Ramos (cell line): Measurements from ENCODE around the gene PPP2R5A.
"Not testable (repeated sequence)": the region's sequence is repeated elsewhere in the genome, so short reads cannot be mapped to it uniquely, and the experiment has no call there.

ENCODE experiments used
- in situ Hi-C: fragments of 300-500 bp; cut with MboI; formaldehyde crosslinking; loops from one replicate; pipeline ENCODE4 v1.14.3; 2022; ENCODE audit warnings: low sequenced_read_pairs; ENCODE audit not compliant: unreplicated experiment

The PPP2R5A gene

DNA sequence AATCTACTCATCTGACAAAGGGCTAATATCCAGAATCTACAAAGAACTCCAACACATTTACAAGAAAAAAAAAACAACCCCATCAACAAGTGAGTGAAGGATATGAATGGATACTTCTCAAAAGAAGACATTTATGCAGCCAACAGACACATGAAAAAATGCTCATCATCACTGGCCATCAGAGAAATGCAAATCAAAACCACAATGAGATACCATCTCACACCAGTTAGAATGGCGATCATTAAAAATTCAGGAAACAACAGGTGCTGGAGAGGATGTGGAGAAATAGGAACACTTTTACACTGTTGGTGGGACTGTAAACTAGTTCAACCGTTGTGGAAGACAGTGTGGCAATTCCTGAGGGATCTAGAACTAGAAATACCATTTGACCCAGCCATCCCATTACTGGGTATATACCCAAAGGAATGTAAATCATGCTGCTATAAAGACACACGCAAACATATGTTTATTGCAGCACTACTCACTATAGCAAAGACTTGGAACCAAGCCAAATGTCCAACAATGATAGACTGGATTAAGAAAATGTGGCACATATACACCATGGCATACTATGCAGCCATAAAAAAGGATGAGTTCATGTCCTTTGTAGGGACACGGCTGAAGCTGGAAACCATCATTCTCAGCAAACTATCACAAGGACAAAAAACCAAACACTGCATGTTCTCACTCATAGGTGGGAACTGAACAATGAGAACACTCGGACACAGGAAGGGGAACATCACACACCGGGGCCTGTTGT is 110.6 kb downstream of the PPP2R5A start:
- in situ Hi-C loops = not testable (repeated sequence)

DNA sequence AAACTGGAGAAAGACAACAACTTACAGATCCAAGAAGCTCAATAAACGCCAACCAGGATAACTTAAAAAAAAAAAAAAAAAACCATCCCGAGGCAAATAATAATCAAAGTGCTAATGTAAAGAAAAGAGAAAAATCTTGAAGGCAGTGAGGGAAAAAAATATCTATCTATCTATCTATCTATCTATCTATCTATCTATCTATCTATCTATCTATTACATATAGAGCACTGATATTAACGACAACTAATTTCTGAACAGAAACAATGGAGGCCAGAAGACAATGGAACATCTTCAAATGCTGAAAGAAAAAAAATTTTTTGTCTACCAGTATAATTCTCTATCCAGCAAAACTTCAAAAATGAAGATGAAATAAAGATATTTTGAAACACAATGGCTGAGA is 111.4 kb downstream of the PPP2R5A start:
- in situ Hi-C loops = no loop called here

DNA sequence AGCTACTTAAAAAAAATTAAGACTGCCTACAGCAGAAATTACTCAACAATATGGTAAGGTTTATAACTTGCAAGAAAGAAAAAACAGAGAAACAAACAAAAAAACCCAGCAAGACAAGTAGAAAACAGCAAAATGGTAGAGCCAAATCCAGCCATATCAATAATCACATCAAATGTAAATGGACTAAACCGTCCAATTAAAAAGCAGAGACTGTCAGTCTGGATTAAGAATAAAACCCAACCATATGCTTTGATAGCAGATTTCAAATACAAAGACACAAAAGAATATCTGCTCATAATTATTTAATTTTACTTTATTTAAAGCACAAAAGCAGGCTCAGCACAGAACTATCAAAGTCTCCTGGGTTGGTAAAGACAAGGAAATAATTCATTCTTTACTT is 112.0 kb downstream of the PPP2R5A start:
- in situ Hi-C loops = no loop called here

DNA sequence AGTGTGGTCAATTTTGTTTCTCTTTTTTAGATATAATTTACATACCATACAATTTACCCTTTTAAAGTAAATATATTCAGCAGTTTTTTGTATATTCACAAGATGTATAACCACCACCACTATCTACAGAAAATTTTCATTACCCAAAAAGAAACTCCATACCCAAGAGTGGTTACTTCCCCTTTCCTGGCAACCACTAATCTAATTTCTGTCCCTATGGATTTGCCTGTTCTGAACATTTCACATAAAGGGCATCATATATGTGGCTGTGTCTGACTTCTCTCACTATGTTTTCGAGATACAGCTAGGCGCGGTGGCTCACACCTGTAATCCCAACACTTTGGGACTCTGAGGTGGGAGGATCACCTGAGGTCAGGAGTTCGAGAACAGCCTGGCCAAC is 115.8 kb downstream of the PPP2R5A start:
- in situ Hi-C loops = no loop called here

DNA sequence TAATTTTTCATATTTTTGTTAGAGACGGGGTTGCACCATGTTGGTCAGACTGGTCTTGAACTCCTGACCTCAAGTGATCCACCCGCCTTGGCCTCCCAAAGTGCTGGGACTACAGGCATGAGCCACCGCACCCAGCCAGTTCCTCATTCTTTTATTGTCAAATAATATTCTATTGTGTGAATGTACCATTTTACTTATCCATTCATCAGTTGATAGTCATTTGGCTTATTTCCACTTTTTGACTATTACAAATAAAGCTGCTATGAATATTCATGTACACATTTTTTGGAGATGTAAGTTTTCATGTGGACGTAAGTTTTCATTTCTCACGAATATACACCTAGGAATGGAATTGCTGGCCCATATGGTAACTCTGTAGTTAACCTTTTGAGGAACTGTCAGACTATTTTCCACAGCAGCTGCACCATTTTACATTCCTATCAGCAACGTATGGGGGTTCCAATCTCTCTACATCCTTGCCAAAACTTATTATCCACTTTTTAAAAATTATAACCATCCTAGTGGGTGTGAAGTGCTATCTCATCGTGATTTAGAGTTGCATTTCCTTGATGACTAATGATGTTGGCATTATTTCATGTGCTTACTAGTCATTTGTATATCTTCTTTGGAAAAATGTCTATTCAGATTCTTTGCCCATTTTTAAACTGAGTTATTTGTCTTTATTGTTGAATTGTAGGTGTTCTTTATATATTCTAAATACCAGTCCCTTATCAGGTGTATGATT is 116.8 kb downstream of the PPP2R5A start:
- in situ Hi-C loops = no loop called here

DNA sequence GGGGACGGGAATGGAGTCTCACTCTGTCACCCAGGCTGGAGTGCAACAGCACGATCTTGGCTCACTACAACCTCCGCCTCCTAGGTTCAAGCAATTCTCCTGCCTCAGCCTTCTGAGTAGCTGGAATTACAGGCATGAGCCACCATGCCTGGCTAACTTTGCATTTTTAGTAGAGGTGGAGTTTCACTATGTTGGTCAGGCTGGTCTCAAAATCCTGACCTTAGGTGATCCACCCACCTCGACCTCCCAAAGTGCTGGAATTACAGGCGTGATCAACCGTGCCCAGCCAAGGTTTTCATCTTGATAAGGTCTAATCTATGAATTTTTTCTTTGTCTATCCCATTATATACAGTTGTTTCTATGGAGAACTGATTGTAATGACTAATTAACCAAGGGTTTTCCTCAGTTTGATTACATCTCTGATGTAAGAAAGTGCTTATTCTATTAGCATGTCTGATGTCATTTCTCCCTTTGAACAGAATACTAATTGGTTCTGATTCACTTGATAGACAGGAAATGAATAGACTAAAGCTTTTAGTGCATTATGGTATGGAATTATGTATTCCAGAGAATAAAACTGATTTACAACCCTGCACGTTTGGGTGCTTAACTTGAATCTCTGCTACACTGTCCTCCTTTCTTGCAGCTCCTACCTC is 117.6 kb downstream of the PPP2R5A start:
- in situ Hi-C loops = no loop called here

DNA sequence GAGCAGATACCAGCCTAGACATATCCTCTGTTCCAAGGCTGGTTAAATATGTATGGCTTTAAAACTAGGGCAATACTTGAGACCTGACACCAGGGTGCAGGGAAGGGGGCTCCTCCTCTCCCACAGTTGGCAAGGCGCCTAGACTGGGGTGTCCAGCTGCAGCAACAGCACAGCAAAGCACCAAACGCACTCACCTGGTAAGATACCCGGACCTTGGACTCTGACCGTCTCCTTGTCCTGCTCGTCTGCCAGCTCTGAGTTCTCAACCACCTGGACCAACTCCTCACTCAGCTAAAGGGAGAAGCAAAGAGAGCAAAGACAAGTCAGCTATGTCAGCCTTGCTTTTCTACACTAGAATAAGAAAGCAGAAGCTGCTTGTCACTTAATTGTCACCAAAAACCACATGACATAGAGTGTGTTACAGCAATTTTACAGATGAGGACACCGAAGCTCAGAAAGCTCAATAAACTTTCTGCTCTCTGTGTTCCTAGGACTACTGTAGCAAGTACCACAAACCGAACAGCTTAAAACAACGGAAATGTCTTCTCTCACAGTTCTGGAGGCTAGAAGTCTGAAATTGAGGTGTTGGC is 125.1 kb downstream of the PPP2R5A start:
- in situ Hi-C loops = no loop called here
